Stimulated activated CD4-positive, alpha-beta T cell treated with anti-CD3 and anti-CD28 coated beads, Interleukin-4, amount 100 ng/mL, for 1 hour (primary cell): ENCODE data around the gene KRTAP20-2.

Experiments used
- DNase-seq: peaks from one replicate; pipeline ENCODE4 v3.0.0-alpha.2; 2020

Gene KRTAP20-2

GRCh38 chr21:30676737-30677136, 41.7 kb downstream of the KRTAP20-2 start:
- no peak for DNase-seq

- no peak for DNase-seq
These were observed 45.6 kb downstream of the KRTAP20-2 start for GRCh38 chr21:30680586-30680985.

GRCh38 chr21:30684506-30684905, 49.5 kb downstream of the KRTAP20-2 start:
- no peak for DNase-seq
